ENCODE data around the gene RARB.

RARB gene

DNA sequence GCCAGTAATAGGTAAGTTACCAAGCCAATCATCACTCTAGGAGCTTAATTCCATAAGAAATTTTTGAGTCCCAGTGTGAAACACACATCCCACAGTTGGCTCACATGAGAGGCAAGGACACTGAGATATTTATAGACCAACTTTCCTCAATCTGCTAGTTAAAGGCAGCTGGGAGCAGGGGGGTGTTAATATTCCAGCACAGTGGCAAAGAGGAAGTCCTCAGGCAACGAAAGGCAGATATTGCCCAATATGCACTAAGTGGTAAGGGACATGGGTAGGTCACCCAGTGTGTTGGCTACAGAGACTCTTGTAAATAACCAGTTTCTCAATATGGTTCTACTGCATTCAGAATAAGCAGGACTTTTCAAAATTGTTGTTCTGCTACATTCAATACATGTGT lies 175.6 kb downstream of the RARB start:
- no peak for DNase-seq (ENCODE audit: low read depth in 2 of 2)

DNA sequence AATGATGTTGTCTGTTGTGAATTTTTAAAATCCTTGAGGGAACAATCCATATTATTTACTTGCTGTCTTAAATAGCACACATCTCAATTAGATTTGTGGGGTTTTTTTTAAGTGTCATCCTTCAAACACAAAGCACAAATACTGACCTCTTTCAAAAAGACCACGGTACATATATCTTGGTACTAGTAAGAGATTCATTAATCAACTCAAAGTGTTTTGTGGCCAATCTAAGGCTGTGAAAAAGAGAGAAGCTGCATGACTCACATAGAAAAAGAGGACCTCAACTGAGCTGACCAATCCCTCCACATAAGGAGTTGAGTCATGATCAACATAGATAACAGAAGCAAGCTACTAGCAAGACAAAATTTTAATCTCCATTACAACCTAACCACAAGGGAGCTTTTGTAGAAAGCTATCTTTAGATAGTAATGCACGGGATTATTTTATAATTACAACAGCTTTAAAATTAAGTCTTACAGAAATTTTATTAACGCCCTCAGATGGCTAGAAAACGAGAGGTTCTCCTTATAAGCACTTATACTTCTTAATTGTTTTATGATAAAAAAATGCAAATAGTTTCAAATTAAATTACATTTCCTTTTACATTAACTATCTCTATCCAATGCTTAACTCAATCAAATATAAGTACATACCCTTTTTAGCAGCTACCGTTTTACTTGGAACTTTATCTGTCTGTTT lies 176.2 kb downstream of the RARB start:
- DNase-seq (ENCODE audit: low read depth in 2 of 2) = no peak

DNA sequence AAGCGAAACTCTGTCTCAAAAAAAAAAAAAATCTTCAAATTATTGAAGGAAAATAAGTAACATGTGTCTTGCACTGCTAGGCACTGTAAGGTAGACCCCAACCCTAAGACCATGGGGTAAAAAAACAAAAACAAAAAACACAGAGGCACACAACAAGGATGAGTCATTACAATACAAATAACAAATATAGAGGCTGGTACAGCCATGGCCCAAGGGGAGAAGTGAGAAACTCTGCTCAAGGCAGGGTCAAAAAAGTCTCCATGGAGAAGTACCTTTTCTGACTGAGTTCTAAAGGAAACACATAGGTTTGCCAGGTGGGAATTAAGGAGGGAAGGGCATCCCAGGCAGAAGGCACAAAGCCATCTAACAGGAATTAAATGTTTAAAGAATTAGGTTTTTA lies 182.1 kb downstream of the RARB start:
- no peak for DNase-seq (ENCODE audit: low read depth in 2 of 2)

DNA sequence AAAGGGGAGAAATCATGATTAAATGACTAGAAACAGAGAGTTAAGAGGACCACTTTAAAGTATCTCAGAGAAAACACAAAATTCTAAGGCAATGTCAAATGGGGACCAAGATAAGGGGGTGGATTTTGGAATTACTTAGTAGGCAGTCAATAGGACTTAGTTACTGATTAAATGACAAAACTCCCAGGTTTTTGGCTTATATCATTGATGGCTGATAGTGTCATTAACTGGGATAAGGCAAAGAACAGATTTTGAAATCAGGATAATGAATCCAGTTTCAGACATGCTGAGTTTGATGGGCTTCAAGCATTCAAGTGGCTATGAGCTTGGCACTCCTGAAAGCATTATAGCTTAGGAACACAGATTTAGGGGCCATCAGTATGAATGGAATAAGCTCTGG lies 182.7 kb downstream of the RARB start:
- no peak for DNase-seq (ENCODE audit: low read depth in 2 of 2)

DNA sequence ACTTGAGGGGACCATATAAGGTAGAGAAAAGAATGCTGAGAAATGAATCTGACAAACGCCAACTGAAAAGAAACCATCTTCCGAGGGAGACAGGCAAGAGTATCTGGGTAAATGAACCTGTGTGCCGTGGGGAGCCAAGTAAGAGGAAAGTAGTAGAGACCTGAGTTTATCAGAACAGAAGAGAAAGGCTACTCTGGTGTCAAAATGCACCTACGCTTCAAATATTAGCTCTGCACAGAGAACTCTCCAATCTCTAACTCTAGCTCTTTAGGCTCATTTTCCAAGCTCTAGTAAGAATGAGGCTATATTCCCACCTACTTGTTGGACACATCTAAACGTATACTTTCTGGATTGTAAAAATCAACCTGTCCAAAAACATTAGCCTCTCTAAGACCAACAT lies 183.1 kb downstream of the RARB start:
- no peak for DNase-seq (ENCODE audit: low read depth in 2 of 2)

DNA sequence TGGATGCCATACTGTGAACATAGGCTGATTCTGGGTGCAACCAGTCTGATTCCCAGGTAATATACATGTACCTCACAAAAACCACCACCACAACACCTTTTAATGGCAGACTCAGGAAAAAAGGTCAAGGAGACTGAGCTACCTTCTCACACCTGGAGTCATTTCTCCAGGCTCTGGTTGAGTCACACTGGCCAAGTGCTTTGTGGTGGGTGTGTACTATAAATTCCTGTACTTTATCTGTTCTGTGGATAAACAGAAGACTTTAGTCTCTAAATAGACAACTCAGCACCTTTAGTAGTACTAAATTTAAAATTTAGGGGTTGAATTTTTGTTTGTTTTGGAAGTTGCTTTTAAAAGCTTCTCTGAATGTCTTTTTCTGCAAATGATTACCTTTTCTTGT lies 190.0 kb downstream of the RARB start:
- DNase-seq (ENCODE audit: low read depth in 2 of 2) = no peak

DNA sequence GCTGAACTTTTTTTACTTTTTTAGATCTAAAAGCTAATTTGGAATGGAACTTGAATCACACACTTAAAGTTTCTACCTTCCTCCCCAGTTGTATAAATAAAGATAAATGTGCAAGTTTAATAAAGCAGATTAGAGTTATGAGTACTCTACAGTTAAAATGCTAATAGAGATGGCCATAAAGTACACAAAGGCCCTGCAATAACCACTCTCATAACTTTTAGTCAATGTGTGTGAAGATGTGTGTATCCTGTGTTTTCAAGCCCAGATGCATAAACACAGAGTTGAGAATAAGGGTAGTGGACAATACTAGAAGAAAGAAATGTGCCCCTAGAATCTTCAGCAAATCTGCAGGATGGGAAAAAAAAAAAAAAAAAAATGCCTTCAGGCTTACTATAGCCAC lies 191.3 kb downstream of the RARB start:
- DNase-seq (ENCODE audit: low read depth in 2 of 2) = no peak

DNA sequence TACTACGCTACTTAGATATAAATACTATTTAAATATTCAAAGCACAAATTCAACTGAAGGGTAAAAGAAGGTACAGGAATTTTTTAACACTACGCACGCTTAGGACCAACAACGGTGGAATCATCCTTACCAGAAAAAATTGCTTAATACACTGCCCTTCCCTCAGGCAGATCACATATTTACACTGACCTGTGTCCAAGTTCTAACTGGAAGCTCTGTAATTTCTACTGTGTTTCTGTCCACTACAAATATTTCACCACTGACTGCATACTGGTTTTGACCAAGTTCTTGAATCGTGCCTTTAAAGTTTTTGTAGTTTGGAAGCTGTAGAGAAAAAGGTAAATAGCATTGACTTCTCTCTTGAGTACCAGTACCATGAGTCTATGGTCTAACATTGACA lies 192.4 kb downstream of the RARB start:
- DNase-seq (ENCODE audit: low read depth in 2 of 2) = no peak

DNA sequence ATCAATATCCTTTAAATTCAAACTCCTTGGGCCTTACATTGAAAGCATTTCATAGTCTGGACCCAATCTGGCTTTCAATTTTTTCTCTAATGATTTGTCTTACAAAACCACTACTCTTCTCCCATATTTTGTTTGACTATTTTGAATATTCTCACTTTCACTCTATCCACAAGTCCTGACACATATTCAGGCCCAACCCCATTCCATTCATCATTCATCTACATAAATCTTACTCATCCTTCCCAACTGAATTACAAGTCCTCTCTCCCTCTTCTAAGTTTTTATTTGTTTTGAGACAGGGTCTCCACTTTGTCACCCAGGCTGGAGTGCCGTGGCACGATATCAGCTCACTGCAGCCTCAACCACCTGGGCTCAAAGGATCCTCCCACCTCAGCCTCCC lies 193.0 kb downstream of the RARB start:
- DNase-seq (ENCODE audit: low read depth in 2 of 2) = no peak

DNA sequence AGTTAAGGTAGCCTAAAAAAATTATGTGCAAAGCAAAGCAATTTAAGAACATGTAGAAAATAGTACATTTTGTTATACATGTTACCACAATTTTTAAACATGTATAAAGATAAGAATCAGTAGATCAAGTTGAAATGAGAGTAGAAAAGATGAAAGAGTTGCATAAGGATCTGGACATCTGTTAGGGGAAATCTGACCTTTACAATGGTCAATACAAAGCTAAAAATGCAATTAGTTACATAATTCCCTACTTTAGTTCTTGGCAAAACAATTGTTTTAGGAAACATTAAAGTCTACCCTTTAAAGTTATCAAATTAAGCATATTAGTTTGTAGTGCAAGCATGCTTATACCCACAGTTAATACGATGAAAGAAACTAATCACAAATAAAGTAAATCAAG lies 203.9 kb downstream of the RARB start:
- no peak for DNase-seq (ENCODE audit: low read depth in 2 of 2)

DNA sequence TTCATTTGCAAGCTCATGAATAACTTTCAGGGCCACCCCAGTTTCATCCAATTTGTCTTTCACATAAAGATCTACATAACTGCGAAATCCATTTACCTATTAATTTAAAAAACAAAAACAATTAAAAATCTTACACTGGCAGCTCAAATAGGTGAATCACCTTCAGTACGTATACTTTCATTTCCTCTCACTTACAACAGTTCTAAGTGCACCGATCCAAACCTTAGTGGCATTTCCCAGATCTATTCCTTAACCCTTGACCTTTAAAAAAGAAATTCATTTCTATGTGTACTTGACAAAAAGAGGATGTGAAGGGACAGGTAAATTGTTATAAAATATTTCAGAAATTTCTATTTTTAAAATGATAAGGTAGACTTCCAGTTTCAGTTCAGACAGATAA lies 205.9 kb downstream of the RARB start:
- DNase-seq (ENCODE audit: low read depth in 2 of 2) = no peak

DNA sequence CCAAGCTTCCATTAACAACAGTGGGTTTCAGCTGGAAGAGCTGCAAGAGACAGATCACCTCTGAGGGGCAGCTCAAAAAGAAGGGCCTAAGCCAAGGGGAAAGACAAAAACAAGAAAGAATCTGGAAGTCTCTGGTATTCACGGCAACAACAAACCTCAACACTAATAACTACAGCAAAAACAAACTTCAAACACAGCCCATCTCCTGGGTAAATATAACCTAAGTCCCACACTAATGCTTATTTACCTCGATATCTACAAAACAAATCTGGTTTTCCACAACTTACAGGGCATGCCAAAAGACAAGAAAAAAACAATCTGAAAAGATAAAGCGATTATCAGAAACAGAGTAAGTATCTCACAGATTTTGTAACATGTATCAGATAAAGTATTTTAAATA lies 207.0 kb downstream of the RARB start:
- no peak for DNase-seq (ENCODE audit: low read depth in 2 of 2)
